NK-92 (cell line): ENCODE results near the gene UBE2H.
"Not testable (repeated sequence)": the region's sequence is repeated elsewhere in the genome, so short reads cannot be mapped to it uniquely, and the experiment has no call there.

Source experiments
- DNase-seq: peaks from one replicate; lab custom pipeline; 2025; ENCODE audit not compliant: unreplicated experiment; lab: John Stamatoyannopoulos, UW

The UBE2H gene

GRCh38 chr7:129952653-129953560, at the start of gene UBE2H:
TSS of gene UBE2H (minus strand) at chr7:129952960. CDS start at chr7:129952555, 405 bp downstream.
- peak; percentile 29 for DNase-seq

- no peak for DNase-seq
These were observed 45.7 kb upstream of the UBE2H start for GRCh38 chr7:129998446-129998845.

DNA sequence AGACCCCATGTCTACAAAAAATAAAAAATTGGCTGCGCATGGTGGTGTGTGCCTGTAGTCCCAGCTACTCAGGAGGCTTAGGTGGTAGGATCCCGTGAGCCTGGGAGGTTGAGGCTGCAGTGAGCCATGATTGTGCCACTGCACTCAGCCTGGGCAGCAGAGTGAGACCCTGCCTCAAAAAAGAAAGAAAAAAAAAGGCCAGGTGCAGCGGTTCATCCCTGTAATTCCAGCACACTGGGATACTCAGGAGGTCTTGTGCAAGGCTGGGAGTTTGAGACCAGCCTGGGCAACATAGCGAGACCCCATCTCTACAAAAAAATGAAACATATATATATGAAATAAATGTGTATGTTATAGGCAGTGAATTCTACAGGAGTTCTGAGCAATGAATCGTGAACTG, 44.5 kb upstream of the UBE2H start:
- DNase-seq: no peak

- DNase-seq: no peak
These were observed 40.5 kb upstream of the UBE2H start for GRCh38 chr7:129993275-129993674.

- no peak for DNase-seq
These were observed 37.8 kb upstream of the UBE2H start for GRCh38 chr7:129990403-129991192.

DNA sequence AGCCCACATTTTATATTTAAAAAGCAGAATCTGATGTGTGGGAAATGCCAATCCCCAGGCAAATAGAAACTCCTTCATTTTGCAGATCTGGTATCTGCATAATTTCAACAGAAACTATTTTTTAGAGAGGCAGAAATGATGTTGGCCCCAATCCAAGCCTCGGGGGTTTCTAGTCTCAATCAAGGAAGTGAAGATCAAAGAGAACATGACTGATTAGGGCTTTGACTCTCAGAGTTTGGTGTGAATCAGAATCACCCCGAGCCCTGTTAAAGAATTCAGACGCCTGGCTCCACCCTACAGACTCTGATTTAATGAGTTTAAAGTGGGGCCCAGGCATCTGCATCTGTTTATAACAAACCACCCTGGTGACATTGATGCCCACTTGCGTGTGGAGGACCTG, 36.7 kb upstream of the UBE2H start:
- no peak for DNase-seq

GRCh38 chr7:129986600-129986999, 33.8 kb upstream of the UBE2H start:
- DNase-seq: no peak

GRCh38 chr7:129980667-129981066, 27.9 kb upstream of the UBE2H start:
- no peak for DNase-seq

DNA sequence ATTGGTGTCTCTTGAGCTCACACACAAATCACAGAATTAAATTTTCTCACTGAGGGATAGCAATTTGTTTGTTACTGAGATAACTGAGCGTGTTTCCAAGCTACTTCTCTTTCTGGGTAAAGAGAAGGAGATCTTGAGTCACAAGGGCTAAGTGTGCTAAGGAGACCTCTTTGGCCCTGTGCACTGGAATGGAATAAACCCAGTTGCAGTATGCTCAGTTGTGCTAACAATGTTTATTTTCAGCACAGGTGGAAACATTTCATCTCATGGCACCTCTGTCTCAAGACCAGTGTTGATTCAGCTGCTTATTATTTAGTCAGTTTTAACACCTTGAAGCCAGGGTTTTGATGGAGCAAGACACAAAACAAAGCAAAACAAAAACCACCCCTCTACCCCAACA, 22.5 kb upstream of the UBE2H start:
- DNase-seq: no peak

DNA sequence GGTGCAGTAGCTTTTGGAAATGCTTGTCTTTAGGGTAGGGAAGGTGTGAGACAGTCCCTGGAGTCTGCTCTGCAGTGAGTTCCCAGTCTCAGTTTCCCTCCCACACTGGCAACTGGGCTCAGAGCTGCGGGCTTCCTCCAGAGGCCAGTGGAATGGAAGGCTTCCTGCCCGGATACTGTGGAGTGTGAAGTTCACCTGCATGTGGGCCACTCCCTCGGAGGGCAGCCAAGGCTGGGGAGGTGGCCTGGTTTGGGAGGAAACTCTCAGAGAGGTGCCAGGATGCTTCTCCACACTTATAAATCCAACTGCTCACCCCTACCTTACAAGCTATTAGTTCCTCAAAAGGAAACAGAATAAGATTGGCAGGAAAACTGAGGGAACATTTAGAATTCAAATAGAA, 18.1 kb upstream of the UBE2H start:
- no peak for DNase-seq

DNA sequence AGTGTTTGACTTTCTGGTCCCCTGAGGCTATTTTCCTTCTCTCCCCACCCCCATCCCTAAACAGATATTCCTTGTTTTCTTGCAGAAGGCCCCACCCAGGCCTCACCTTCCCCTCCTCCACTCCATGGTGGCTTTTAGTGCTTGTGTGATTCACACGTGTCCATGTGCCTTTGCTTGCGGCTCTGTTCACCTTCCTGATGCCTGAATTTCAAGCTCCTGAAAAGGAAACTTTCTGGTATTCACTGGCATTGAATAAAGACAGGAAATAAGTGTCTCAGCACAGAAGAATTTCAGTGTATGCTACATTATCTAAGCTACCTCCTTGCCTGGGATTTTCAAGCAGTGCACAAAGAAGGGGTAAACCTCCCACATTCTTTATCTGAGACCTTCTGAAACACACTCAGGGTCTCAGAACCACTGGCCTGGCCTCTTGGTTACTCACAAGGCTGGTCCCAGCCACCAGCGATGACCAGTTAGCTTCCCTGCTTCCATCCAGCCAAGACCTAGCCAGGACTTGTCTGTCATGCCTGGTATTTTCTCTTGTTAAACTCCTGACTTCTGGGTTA, 17.2 kb upstream of the UBE2H start:
- no peak for DNase-seq

DNA sequence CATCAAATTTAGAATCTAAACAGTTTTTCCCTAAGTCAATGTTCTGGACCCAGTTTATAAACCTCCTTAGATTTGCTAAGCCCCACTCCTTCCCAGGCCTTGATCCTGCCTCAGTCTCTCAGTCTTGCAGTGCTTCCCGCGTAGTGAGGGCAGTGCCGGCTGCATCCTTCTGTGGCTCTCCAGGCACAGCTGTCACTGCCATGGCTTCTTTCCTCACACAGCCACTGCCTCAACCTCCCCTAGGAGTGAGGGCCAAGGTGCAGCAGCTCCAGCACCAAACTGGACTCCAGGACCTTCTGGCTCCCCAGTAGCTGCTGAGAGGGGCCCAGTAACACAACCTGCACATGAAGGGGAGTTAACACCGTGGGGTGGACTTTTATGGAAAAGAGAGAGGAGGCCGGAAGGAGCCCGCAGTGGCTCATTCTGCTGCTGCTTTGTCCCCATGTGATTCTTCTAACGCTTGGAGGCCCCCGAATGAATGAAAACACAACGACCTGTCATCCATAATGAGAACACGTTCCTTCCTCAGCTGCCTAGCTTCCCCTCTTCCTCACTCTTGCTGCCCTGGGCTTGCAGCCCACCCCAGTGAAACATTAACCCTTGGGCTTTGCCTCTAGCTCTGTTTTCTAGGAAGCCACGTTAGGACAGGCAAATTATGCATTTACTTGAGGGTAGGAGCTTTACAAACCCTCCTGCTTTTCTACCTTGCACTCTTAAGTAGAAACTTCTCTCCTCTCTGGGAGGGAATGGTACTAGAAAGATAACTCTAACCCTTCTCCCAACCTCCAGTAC, 16.0 kb upstream of the UBE2H start:
- DNase-seq: no peak

- not testable (repeated sequence) for DNase-seq
These were observed 7.4 kb upstream of the UBE2H start for GRCh38 chr7:129960204-129960475.

DNA sequence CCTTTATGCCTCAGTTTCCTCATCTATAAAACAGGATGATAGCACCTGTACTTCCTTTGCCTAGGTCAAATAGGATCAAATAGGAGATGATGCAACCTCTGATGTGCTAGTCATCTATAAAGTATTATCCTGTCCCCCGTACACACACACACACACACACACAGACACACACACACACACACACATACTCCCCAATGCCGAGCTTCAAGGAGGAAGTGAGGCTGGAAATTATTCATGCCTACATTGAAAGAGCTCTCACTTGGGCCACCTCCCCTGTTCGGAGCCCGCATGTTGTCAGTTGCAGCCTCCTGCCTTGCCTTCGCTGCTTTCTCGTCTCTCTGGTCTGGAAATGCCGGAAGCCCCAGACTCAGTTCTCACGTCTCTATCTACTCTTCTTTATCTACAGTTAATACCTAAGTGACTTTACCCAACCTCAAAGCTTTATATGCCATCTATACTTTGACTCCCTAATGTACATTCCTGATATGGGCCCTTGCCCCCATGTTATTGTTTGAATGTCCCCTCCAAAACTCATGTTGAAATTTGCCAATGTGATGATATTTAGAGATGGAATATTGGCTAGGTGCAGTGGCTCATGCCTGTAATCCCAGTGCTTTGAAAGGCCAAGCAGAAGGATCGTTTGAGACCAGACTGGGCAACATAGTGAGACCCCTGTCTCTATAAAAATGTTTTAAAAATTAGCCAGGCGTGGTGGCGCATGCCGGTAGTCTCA, 6.9 kb upstream of the UBE2H start:
- no peak for DNase-seq

DNA sequence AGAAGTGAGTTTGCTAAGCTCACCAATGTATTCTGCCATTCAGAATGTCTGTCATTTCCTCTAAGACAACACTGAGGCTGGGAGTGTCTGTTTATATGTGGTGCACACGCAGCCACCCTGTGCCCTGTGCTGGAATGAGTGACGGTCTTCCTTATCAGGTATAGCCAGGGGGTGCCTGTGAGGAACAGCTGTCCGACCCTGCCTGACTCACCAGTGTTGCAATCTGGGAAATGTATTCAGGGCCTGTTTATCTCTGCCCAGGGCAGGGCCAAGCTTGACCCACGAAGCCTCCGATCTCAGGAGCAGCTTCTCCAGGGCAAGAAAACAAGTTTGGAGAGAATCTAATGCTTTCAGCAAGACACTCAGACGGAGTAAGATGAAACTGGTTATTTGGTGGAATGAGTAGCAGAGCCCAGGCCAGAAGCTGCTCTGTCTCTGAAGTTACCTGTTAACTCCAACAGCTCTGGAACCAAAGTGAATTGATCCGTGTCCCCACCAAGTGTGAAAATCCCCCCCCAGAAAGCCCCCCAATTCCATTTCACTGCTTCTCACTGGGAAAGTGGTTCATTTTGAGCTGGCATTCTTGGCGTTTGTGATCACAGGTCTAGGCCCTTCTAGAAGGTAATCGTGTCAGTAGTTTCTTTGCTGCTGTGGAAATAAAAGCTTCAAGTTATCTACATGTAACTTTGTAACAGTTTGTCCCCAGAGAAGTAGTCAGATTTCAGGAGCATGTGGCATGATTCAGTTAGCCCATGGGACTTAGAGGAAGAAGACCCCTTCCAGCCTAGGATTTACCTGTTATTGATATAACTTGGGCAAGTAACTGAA, 6.1 kb upstream of the UBE2H start:
- no peak for DNase-seq

- DNase-seq: no peak
These were observed 3.3 kb upstream of the UBE2H start for GRCh38 chr7:129955993-129956543.

GRCh38 chr7:129952086-129952652, 591 bp downstream of the UBE2H start:
- no peak for DNase-seq

- no peak for DNase-seq
These were observed 1.3 kb downstream of the UBE2H start for GRCh38 chr7:129951226-129952085.
